ENCODE measurements around the gene APOL6.

- no peak for TF ChIP-seq CTCF (IDR thresholded peaks at IDR 0.05; ENCODE audit: insufficient read depth, low read length)
- no peak for TF ChIP-seq REST (IDR thresholded peaks at IDR 0.05; ENCODE audit: insufficient replicate concordance, low read depth)
- no peak for TF ChIP-seq POLR2AphosphoS5 (IDR thresholded peaks at IDR 0.05; ENCODE audit: low read depth)
Measured at GRCh38 chr22:35620624-35621251, 27.5 kb upstream of the APOL6 start.

Data from HL-60 (cell line).